ENCODE data around the gene ATP6V1F. TPM values are rescaled to one million over a fixed set of nuclear protein-coding genes. Genes with fewer than 3 reads are reported as not detected.

The ATP6V1F gene
- total RNA-seq, 5 donors from 2014 or later (not counting 1 experiment from before 2014, with no cell fraction given), result 62.6 to 78.1 (median 75.5) TPM

DNA sequence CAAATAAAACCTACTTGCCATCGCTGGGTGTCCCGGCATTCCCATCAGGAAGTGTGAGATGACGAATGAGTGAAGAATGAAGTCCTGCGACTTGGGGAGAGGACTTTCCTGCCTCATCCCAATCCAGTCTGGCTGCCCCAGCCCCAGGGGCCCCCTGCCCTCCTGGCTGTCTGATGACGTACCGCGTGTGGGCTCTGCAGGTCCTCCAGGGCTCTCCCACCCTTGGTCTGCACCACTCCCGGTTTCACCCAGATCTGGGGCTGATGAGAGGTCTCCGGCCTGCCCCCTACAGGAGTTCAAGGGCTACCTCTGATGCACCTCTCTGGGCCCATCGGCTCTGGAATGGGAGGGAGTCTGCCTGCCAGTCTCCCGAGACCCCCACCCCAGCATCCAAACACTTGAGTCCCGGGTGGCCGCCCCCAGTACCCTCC, 9.8 kb downstream of the ATP6V1F start:
- ATAC-seq (replicated peaks in 1 of 4) (no peak), DNase-seq (no peak)
- Mint-ChIP-seq H3K4me3 (no peak overlapping the region), H3K27me3 (peaks cover 0 to 7% of the 10 kb centered on the region in 2 donors), H3K27ac (no peak overlapping the region), H3K9me3 (no peaks in the 10 kb centered on the region), H3K4me1 (peaks cover 8 to 11% (median 11%) of the 10 kb centered on the region in 3 donors), H3K36me3 (no peaks in the 10 kb centered on the region)
- Histone ChIP-seq H3K27ac (ENCODE audit: low read length) (no peak overlapping the region), H3K36me3 (ENCODE audit: control insufficient read depth in 2 of 2, extremely low read depth in 1 of 2, insufficient read depth in 1 of 2, low read length in 1 of 2) (no peaks in the 10 kb centered on the region), H3K9me3 (no peaks in the 10 kb centered on the region), H3K4me3 (ENCODE audit: control insufficient read depth in 1 of 2, extremely low read depth in 1 of 2, low read length in 1 of 2) (no peak overlapping the region), H3K4me1 (ENCODE audit: control insufficient read depth in 1 of 2, extremely low read depth in 1 of 2, insufficient read depth in 2 of 2, low read length in 2 of 2) (peaks cover 0 to 15% of the 10 kb centered on the region in 2 experiments), H3K27me3 (replicated peaks in 1 of 2; ENCODE audit: control insufficient read depth in 2 of 2, extremely low read depth in 1 of 2, insufficient read depth in 2 of 2, low read length in 1 of 2) (peaks cover 0 to 38% of the 10 kb centered on the region in 2 experiments)
- POLR2A ChIA-PET, result no interaction called here
- 95% methylated on average over 6 of the region's 13 CpGs for WGBS (ENCODE audit: insufficient coverage)
- CTCF ChIA-PET, result interaction anchor here in 1 of 2 donors (0.5 to 0.6 kb wide), 2 partner anchors 40 to 458 kb away, joined by 4 to 7 read pairs; no protein-coding TSS in a partner anchor

DNA sequence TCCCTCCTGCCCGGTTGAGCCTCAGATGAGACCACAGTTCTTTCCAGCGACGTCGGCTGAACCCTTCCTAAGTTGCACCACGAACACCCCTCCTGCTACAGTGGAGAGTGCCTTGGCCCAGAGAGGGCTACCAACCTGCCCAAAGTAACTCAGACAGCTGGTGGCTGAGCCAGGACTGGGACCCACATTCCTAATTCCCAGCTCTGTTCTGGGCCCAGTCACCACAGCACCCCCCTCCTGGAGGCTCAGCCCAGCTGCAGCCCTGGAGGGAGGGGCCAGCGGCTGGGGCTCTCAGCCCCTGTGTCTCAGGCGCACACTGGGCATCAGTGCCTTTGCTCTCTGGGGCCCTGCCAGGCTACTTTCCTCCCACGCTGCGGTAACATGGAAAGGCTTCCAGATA, 10.6 kb downstream of the ATP6V1F start:
- Histone ChIP-seq H3K27ac (ENCODE audit: low read length) (no peak overlapping the region), H3K4me1 (ENCODE audit: control insufficient read depth in 1 of 2, extremely low read depth in 1 of 2, insufficient read depth in 2 of 2, low read length in 2 of 2) (peaks cover 2 to 19% of the 10 kb centered on the region in 2 experiments), H3K4me3 (ENCODE audit: control insufficient read depth in 1 of 2, extremely low read depth in 1 of 2, low read length in 1 of 2) (no peak overlapping the region), H3K36me3 (ENCODE audit: control insufficient read depth in 2 of 2, extremely low read depth in 1 of 2, insufficient read depth in 1 of 2, low read length in 1 of 2) (no peaks in the 10 kb centered on the region), H3K27me3 (replicated peaks in 1 of 2; ENCODE audit: control insufficient read depth in 2 of 2, extremely low read depth in 1 of 2, insufficient read depth in 2 of 2, low read length in 1 of 2) (peaks cover 0 to 35% of the 10 kb centered on the region in 2 experiments), H3K9me3 (no peaks in the 10 kb centered on the region)
- ATAC-seq (replicated peaks in 1 of 4) (no peak), DNase-seq (no peak)
- Mint-ChIP-seq H3K4me3 (no peak overlapping the region), H3K9me3 (no peaks in the 10 kb centered on the region), H3K27ac (no peak overlapping the region), H3K36me3 (no peaks in the 10 kb centered on the region), H3K4me1 (peaks cover 7 to 9% (median 8%) of the 10 kb centered on the region in 3 donors), H3K27me3 (peaks cover 0 to 7% of the 10 kb centered on the region in 2 donors)
- ChIA-PET POLR2A (no interaction called here), CTCF (interaction anchor here in 1 of 2 donors (0.8 kb wide), 1 partner anchor 8 kb away, joined by 3 read pairs; no protein-coding TSS in a partner anchor)
- 96% methylated on average over 7 of the region's 9 CpGs for WGBS (ENCODE audit: insufficient coverage)

DNA sequence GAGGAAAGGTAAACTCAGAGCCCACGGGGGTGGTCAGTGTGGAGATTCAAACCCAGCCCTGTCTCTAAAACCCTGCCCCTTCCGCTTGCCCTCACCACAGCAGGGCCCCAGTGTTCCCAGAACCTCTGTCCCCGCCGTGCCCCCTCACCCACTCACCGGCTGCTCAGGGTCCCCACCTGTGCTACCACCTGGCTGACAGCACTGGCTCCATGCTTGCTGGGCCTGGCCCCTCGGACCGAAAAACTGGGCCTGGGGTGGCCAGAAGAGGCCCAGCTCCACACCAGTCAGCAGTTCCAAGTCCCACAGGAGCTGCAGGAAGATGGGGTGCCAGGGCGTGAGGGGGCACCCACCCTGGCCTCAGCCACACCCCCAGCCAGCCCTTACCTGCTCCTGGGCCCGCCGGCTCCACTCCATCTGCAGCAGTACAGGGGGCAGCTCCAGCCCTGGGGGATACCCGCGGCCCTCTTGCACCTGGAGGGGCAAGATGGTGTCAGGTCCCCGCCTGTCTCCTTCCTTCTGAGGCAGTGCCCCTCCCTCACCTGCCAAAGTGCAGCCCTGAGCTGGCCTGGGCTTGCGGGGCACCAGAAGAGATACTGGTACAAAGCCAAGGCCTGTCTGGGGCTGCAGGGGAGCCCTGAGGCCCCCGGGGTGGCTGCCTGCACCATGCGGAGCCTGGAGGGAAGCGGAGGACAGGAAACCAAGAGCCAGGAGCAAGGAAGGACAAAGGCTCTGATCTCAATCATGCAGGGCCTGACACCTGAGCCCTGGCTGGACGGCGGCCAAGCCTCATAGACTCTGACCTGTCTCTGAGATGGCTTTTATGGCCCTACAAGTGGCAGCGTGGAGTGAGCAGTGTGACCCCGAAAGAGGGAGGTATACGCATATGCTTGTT, 11.7 kb downstream of the ATP6V1F start:
- ATAC-seq (replicated peaks in 1 of 4) (no peak), DNase-seq (no peak)
- Histone ChIP-seq H3K4me3 (ENCODE audit: control insufficient read depth in 1 of 2, extremely low read depth in 1 of 2, low read length in 1 of 2) (no peak overlapping the region), H3K27ac (ENCODE audit: low read length) (no peak overlapping the region), H3K4me1 (ENCODE audit: control insufficient read depth in 1 of 2, extremely low read depth in 1 of 2, insufficient read depth in 2 of 2, low read length in 2 of 2) (peaks cover 2 to 11% of the 10 kb centered on the region in 2 experiments), H3K36me3 (ENCODE audit: control insufficient read depth in 2 of 2, extremely low read depth in 1 of 2, insufficient read depth in 1 of 2, low read length in 1 of 2) (no peaks in the 10 kb centered on the region), H3K27me3 (replicated peaks in 1 of 2; ENCODE audit: control insufficient read depth in 2 of 2, extremely low read depth in 1 of 2, insufficient read depth in 2 of 2, low read length in 1 of 2) (peaks cover 0 to 33% of the 10 kb centered on the region in 2 experiments), H3K9me3 (no peaks in the 10 kb centered on the region)
- Mint-ChIP-seq H3K36me3 (no peaks in the 10 kb centered on the region), H3K4me1 (peaks cover 4 to 8% (median 5%) of the 10 kb centered on the region in 3 donors), H3K9me3 (no peaks in the 10 kb centered on the region), H3K27ac (no peak overlapping the region), H3K4me3 (no peak overlapping the region), H3K27me3 (peaks cover 0 to 7% of the 10 kb centered on the region in 2 donors)
- ChIA-PET POLR2A (no interaction called here), CTCF (no interaction called here)
- WGBS (ENCODE audit: insufficient coverage), result 91% methylated on average over 20 of the region's 22 CpGs

DNA sequence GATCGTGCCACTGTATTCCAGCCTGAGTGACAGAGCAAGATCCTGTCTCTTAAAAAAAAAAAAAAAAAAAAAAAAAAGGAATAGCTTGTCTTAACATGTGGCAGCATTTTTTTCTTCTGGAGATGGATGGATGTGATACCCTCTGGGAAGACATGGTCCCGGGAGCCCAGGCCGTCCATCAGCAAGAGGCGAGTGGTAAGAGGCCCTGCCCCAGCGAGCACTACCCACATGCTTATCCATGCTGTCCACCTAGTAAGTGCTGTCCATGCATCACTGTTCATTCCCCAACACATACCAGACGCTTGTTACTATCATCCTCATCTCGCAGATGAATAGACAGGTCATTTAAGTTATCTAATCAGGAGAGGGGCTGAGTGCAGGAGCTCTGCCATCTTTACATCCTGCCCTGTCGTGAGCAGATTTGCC, 12.9 kb downstream of the ATP6V1F start:
- H3K4me3 ChIP-seq (ENCODE audit: control insufficient read depth in 1 of 2, extremely low read depth in 1 of 2, low read length in 1 of 2), result no peak overlapping the region
- no peaks in the 10 kb centered on the region for H3K36me3 ChIP-seq (ENCODE audit: control insufficient read depth in 2 of 2, extremely low read depth in 1 of 2, insufficient read depth in 1 of 2, low read length in 1 of 2)
- no peaks in the 10 kb centered on the region for H3K36me3 Mint-ChIP-seq
- peaks cover 0 to 26% of the 10 kb centered on the region in 2 experiments for H3K27me3 ChIP-seq (replicated peaks in 1 of 2; ENCODE audit: control insufficient read depth in 2 of 2, extremely low read depth in 1 of 2, insufficient read depth in 2 of 2, low read length in 1 of 2)
- no peak for ATAC-seq (replicated peaks in 1 of 4)
- DNase-seq, result no peak
- WGBS (ENCODE audit: insufficient coverage), result 93% methylated on average over 6 of the region's 8 CpGs
- no peaks in the 10 kb centered on the region for H3K9me3 ChIP-seq
- H3K4me3 Mint-ChIP-seq, result no peak overlapping the region
- H3K4me1 Mint-ChIP-seq, result peaks cover 0 to 1% (median 0%) of the 10 kb centered on the region in 3 donors
- POLR2A ChIA-PET, result interaction anchor here in 1 of 2 donors (0.6 kb wide), 1 partner anchor 467 kb away, joined by 3 read pairs; no protein-coding TSS in a partner anchor
- H3K9me3 Mint-ChIP-seq, result no peaks in the 10 kb centered on the region
- H3K4me1 ChIP-seq (ENCODE audit: control insufficient read depth in 1 of 2, extremely low read depth in 1 of 2, insufficient read depth in 2 of 2, low read length in 2 of 2), result peaks cover 2 to 4% of the 10 kb centered on the region in 2 experiments
- no peak overlapping the region for H3K27ac ChIP-seq (ENCODE audit: low read length)
- H3K27me3 Mint-ChIP-seq, result peaks cover 0 to 3% of the 10 kb centered on the region in 2 donors
- CTCF ChIA-PET, result interaction anchor here in 1 of 2 donors (0.7 kb wide), 2 partner anchors 436 to 588 kb away, joined by 3 to 5 read pairs; no protein-coding TSS in a partner anchor
- no peak overlapping the region for H3K27ac Mint-ChIP-seq

DNA sequence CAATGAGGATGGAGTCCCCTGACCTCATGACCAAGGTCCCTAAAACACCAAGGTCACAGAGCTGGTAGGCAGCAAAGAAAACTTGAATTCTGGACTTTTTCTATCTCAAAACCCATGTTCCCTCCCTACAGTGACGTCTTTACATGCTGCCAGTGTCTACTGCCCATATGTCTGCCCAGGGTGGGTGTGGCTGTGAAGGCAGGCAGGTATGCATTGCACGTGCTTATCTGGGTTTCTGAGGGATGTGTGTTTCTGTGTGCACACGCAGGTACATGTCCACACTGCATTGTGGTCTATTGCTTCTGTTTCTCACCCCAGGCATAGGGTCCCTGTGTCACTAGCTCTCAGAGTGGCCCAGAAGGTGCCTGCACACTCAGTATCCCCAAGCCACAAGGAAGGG, 13.5 kb downstream of the ATP6V1F start:
- Histone ChIP-seq H3K27me3 (replicated peaks in 1 of 2; ENCODE audit: control insufficient read depth in 2 of 2, extremely low read depth in 1 of 2, insufficient read depth in 2 of 2, low read length in 1 of 2) (peaks cover 0 to 21% of the 10 kb centered on the region in 2 experiments), H3K36me3 (ENCODE audit: control insufficient read depth in 2 of 2, extremely low read depth in 1 of 2, insufficient read depth in 1 of 2, low read length in 1 of 2) (no peaks in the 10 kb centered on the region), H3K4me1 (ENCODE audit: control insufficient read depth in 1 of 2, extremely low read depth in 1 of 2, insufficient read depth in 2 of 2, low read length in 2 of 2) (peaks cover 2 to 4% of the 10 kb centered on the region in 2 experiments), H3K27ac (ENCODE audit: low read length) (no peak overlapping the region), H3K9me3 (no peaks in the 10 kb centered on the region), H3K4me3 (ENCODE audit: control insufficient read depth in 1 of 2, extremely low read depth in 1 of 2, low read length in 1 of 2) (no peak overlapping the region)
- 80% methylated on average over 1 of the region's 3 CpGs for WGBS (ENCODE audit: insufficient coverage)
- DNase-seq (no peak), ATAC-seq (replicated peaks in 1 of 4) (no peak)
- no peaks in the 10 kb centered on the region for H3K27me3 Mint-ChIP-seq
- no peak overlapping the region for H3K4me3 Mint-ChIP-seq
- ChIA-PET POLR2A (no interaction called here), CTCF (no interaction called here)
- no peak overlapping the region for H3K27ac Mint-ChIP-seq
- H3K9me3 Mint-ChIP-seq, result no peaks in the 10 kb centered on the region
- no peaks in the 10 kb centered on the region for H3K36me3 Mint-ChIP-seq
- no peaks in the 10 kb centered on the region for H3K4me1 Mint-ChIP-seq

DNA sequence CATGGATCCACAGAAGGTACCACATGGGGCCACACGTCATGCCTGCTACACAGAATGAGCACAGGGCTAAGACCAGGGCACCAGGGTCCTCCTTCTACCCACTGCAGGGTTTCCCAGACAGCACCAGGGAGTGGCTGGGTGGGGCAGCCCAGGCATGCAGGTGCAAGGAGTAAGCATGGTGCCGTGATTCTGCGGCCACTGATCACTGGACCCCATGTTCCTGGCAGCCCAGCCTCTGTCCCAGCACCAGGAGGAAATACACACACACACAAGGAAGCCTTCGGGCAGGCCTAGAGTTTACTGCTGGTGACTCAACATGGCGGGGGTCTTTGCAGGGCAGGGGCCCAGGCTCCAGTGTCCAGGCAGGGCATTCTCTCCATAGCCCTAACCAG, 13.9 kb downstream of the ATP6V1F start:
- WGBS (ENCODE audit: insufficient coverage), result 94% methylated on average over 3 of the region's 5 CpGs
- peaks cover 0 to 20% of the 10 kb centered on the region in 2 experiments for H3K27me3 ChIP-seq (replicated peaks in 1 of 2; ENCODE audit: control insufficient read depth in 2 of 2, extremely low read depth in 1 of 2, insufficient read depth in 2 of 2, low read length in 1 of 2)
- H3K4me1 ChIP-seq (ENCODE audit: control insufficient read depth in 1 of 2, extremely low read depth in 1 of 2, insufficient read depth in 2 of 2, low read length in 2 of 2), result peaks cover 2 to 4% of the 10 kb centered on the region in 2 experiments
- no peaks in the 10 kb centered on the region for H3K36me3 ChIP-seq (ENCODE audit: control insufficient read depth in 2 of 2, extremely low read depth in 1 of 2, insufficient read depth in 1 of 2, low read length in 1 of 2)
- POLR2A ChIA-PET, result no interaction called here
- ATAC-seq (replicated peaks in 1 of 4) (no peak), DNase-seq (no peak)
- no peaks in the 10 kb centered on the region for H3K9me3 ChIP-seq
- CTCF ChIA-PET, result no interaction called here
- H3K27ac Mint-ChIP-seq, result no peak overlapping the region
- H3K9me3 Mint-ChIP-seq, result no peaks in the 10 kb centered on the region
- no peak overlapping the region for H3K4me3 Mint-ChIP-seq
- H3K36me3 Mint-ChIP-seq, result no peaks in the 10 kb centered on the region
- H3K27me3 Mint-ChIP-seq, result no peaks in the 10 kb centered on the region
- no peak overlapping the region for H3K27ac ChIP-seq (ENCODE audit: low read length)
- no peak overlapping the region for H3K4me3 ChIP-seq (ENCODE audit: control insufficient read depth in 1 of 2, extremely low read depth in 1 of 2, low read length in 1 of 2)
- H3K4me1 Mint-ChIP-seq, result no peaks in the 10 kb centered on the region
